Tibial nerve (tissue), 4 donors: ENCODE results near the gene ITFG1. TPM values are rescaled to one million over a fixed set of nuclear protein-coding genes. Genes with fewer than 3 reads are reported as not detected.

ENCODE experiments used
- DNase-seq, 2 donors: peaks; one replicate each; pipeline ENCODE4 v3.0.0-alpha.2; 2019; ENCODE audit warnings: low spot score in 2 of 2
- H3K27ac ChIP-seq, 4 donors: fragments of 200-600 bp; sonication (generic) in 3 of 4; one replicate each; pipeline ENCODE4 v1.5.1; 2017 to 2019; ENCODE audit warnings: mild to moderate bottlenecking in 1 of 4
- H3K27me3 ChIP-seq, 2 donors: fragments of 200-600 bp; sonication (generic) in 1 of 2; one replicate each; pipeline versions ENCODE4 v1.5.1 to v1.6.0; 2017 to 2019
- H3K36me3 ChIP-seq, 3 donors: fragments of 200-600 bp; sonication (generic); one replicate each; pipeline ENCODE4 v1.5.1; 2018 to 2019
- H3K4me1 ChIP-seq, 4 donors: fragments of 200-600 bp; sonication (generic) in 3 of 4; one replicate each; pipeline ENCODE4 v1.5.1; 2017 to 2019
- H3K4me3 ChIP-seq, 4 donors: fragments of 200-600 bp; sonication (generic) in 3 of 4; one replicate each; pipeline ENCODE4 v1.5.1; 2017 to 2019; ENCODE audit warnings: mild to moderate bottlenecking in 1 of 4, moderate library complexity in 1 of 4
- H3K9me3 ChIP-seq, 4 donors: fragments of 200-600 bp; sonication (generic) in 3 of 4; one replicate each; pipeline ENCODE4 v1.5.1; 2017 to 2019
- EP300 ChIP-seq, 2 donors: sonication (generic); formaldehyde crosslinking; IDR thresholded peaks; one replicate each; pipeline ENCODE4 v1.6.1; 2017; ENCODE audit warnings: antibody characterized with exemption in 2 of 2, mild to moderate bottlenecking in 1 of 2
- POLR2A ChIP-seq, 2 donors: fragments of 450-650 bp; IDR thresholded peaks; one replicate each; pipeline ENCODE4 v1.6.1; 2017; ENCODE audit warnings: antibody characterized with exemption in 2 of 2, mild to moderate bottlenecking in 2 of 2, moderate library complexity in 2 of 2
- WGBS, 2 donors: methylation state at CpG; one replicate each; pipeline ENCODE4 v1.1.5; 2018; 5-methylcytosine and 5-hydroxymethylcytosine counted together
- total RNA-seq, 4 donors: library from RNA; depleted of rRNA; stranded (reverse); fragments of >200 nt; gene quantifications; one replicate each; pipeline ENCODE4 v1.1.0, GENCODE V29; 2016
- TF ChIP-seq, protein P1 (sequence below), 5 experiments: fragments of 200-600 bp in 3 of 5; fragments of 450-650 bp in 2 of 5; sonication (generic) in 3 of 5; IDR thresholded peaks; one replicate each; pipeline ENCODE4 v1.5.1; 2016 to 2019; ENCODE audit warnings: antibody characterized with exemption in 5 of 5, mild to moderate bottlenecking in 3 of 5, moderate library complexity in 2 of 5

The ITFG1 gene
- total RNA-seq, 4 donors from 2014 or later: 36.6 to 52.1 (median 40.9) TPM

DNA sequence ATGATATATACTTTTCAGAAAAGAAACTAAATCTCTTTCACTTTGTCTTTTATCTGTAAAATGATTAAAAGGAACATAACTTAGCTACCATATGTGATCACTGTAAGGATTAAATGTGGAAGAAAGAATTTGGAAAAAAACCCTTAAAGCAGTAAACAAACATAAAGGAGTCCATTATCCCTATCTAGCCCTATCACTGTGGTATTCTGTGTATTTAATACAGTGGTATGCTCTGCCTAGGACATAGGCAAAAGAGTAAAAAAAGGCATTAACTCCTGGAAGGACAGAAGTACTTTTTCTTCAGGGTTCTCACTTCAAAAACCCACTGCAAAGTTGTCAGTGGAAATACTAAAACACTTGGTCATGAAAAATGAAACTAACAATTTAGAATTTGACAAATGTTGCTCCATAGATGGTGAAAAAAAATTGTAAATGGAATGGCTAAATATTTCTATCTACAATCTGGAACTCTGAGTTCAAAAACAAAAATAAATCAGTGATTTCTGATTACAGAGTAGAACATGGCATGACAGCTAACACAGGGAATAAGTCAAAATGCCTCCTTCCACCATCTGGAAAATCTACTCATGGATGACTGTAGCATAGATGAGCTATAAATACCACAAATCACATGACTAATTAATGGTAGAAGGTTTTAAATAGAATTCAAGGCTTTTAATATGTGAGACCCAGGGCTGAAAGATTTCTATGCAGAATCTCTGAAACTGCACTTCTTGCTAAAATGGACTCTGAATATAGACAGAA is 140.1 kb downstream of the ITFG1 start:
- TF ChIP-seq POLR2A (IDR thresholded peaks at IDR 0.05): no peak
- TF ChIP-seq, protein P1, sequence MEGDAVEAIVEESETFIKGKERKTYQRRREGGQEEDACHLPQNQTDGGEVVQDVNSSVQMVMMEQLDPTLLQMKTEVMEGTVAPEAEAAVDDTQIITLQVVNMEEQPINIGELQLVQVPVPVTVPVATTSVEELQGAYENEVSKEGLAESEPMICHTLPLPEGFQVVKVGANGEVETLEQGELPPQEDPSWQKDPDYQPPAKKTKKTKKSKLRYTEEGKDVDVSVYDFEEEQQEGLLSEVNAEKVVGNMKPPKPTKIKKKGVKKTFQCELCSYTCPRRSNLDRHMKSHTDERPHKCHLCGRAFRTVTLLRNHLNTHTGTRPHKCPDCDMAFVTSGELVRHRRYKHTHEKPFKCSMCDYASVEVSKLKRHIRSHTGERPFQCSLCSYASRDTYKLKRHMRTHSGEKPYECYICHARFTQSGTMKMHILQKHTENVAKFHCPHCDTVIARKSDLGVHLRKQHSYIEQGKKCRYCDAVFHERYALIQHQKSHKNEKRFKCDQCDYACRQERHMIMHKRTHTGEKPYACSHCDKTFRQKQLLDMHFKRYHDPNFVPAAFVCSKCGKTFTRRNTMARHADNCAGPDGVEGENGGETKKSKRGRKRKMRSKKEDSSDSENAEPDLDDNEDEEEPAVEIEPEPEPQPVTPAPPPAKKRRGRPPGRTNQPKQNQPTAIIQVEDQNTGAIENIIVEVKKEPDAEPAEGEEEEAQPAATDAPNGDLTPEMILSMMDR (IDR thresholded peaks at IDR 0.05): no peak
- no peak for TF ChIP-seq EP300 (IDR thresholded peaks at IDR 0.05)
- H3K27ac ChIP-seq: no peak overlapping the region
- H3K9me3 ChIP-seq: no peaks in the 10 kb centered on the region
- no peak for DNase-seq
- H3K36me3 ChIP-seq: peaks cover 0 to 5% (median 0%) of the 10 kb centered on the region in 3 donors
- H3K4me3 ChIP-seq: no peak overlapping the region
- no peaks in the 10 kb centered on the region for H3K27me3 ChIP-seq
- H3K4me1 ChIP-seq: peaks cover 0 to 5% (median 0%) of the 10 kb centered on the region in 4 donors

DNA sequence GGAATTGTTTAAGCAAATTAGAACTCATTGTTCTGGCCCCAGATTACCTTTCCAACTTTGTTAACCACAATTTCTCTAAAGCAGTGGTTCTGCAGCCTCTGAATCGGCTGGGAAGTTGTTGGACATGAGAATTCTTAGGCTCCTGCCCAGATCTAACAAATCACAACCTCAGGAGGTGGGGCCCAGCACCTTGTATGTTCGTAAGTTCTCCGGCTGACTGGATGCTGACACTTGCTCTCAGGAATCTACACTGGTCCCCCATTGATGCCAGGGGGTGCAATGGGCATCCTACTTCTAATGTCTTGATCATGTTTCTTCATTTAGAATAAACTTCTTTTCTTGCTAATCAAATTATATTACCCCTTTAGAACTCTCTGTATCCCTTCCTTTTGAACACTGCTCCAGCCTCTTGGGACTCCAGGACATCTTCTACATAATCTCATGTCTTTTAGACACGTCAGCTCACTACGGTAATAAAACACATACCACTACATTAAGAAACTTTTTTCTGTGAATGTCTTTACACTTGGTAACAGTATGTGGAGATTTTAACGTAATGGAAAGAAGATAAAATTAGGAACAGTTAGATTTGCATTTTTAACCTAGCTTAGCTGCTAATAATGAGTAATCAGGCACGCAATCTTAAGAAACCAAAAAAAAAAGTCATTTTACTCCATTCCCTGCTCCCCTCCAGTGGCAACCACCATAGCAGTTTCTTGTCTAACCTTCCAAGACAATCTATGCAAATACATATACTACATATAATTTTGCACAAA is 143.2 kb downstream of the ITFG1 start:
- 86 to 87% methylated on average over 7 of the region's 7 CpGs for WGBS, 2 donors
- TF ChIP-seq EP300 (IDR thresholded peaks at IDR 0.05): no peak
- TF ChIP-seq, protein P1 (IDR thresholded peaks at IDR 0.05): no peak
- no peak for TF ChIP-seq POLR2A (IDR thresholded peaks at IDR 0.05)
- H3K4me3 ChIP-seq: no peak overlapping the region
- DNase-seq: no peak
- H3K4me1 ChIP-seq: peaks cover 0 to 5% (median 0%) of the 10 kb centered on the region in 4 donors
- H3K27ac ChIP-seq: no peak overlapping the region
- no peaks in the 10 kb centered on the region for H3K9me3 ChIP-seq
- H3K27me3 ChIP-seq: no peaks in the 10 kb centered on the region
- H3K36me3 ChIP-seq: peaks cover 0 to 5% (median 0%) of the 10 kb centered on the region in 3 donors

DNA sequence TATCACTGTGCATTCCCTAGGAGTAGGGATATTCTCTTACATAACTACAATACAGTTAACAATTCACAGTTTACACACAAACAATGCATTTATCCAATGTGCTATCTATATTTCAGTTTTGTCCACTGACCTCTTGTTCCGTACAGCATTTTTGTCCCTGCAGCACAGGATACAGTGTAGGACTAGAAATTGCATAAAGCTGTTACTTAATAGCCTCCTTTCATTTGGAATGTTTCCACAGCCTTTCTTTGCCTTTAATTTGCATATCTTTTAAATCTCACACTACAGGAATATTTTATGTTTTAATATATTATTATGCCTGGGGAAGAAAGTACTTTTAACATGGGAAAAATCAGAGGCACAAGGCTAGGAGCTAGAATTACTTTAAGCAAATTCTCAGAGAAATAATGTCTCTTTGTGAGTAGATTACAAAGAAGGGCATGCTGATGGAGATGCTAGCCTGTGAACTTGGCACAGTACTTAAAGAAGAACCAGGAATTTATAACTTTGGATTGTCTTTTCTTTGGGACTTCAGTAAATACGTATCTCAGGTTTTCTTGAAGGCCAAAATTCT is 144.3 kb downstream of the ITFG1 start:
- H3K36me3 ChIP-seq: peaks cover 0 to 5% (median 0%) of the 10 kb centered on the region in 3 donors
- TF ChIP-seq, protein P1 (IDR thresholded peaks at IDR 0.05): no peak
- TF ChIP-seq POLR2A (IDR thresholded peaks at IDR 0.05): no peak
- TF ChIP-seq EP300 (IDR thresholded peaks at IDR 0.05): no peak
- DNase-seq: no peak
- no peaks in the 10 kb centered on the region for H3K27me3 ChIP-seq
- H3K9me3 ChIP-seq: no peaks in the 10 kb centered on the region
- H3K27ac ChIP-seq: no peak overlapping the region
- 60 to 62% methylated on average over 2 of the region's 2 CpGs for WGBS, 2 donors
- no peak overlapping the region for H3K4me3 ChIP-seq
- peaks cover 0 to 5% (median 0%) of the 10 kb centered on the region in 4 donors for H3K4me1 ChIP-seq

- TF ChIP-seq EP300 (IDR thresholded peaks at IDR 0.05): no peak
- no peak for TF ChIP-seq POLR2A (IDR thresholded peaks at IDR 0.05)
- TF ChIP-seq, protein P1 (IDR thresholded peaks at IDR 0.05): no peak
- Histone ChIP-seq H3K9me3 (no peaks in the 10 kb centered on the region), H3K36me3 (peaks cover 0 to 23% (median 0%) of the 10 kb centered on the region in 3 donors), H3K27me3 (no peaks in the 10 kb centered on the region), H3K27ac (no peak overlapping the region), H3K4me3 (no peak overlapping the region), H3K4me1 (peaks cover 0 to 5% (median 0%) of the 10 kb centered on the region in 4 donors)
- no peak for DNase-seq
- 50% methylated on average over 8 of the region's 8 CpGs for WGBS, 2 donors
Measured at GRCh38 chr16:47311738-47312505, 148.9 kb downstream of the ITFG1 start.
